RWPE2 (cell line): ENCODE data around the gene DHH.

Source experiments
- ATAC-seq: fragments of 200-7000 bp; cut with Tn5 transposase; 3 replicates; pipeline ENCODE4 v1.9.1; 2021; ENCODE audit warnings: low read depth
- DNase-seq: peaks from one replicate; pipeline ENCODE4 v3.0.0-alpha.2; 2020; ENCODE audit warnings: low spot score
- H3K27ac ChIP-seq: fragments of 450-650 bp; 2 replicates; pipeline ENCODE4 v1.5.1; 2017; ENCODE audit warnings: mild to moderate bottlenecking; ENCODE audit not compliant: poor library complexity, severe bottlenecking
- H3K27me3 ChIP-seq: fragments of 250-450 bp; sonication (Bioruptor Pico); 2 replicates; pipeline ENCODE4 v1.5.1; 2021; ENCODE audit warnings: mild to moderate bottlenecking, moderate library complexity; ENCODE audit not compliant: insufficient read depth, poor library complexity, severe bottlenecking
- H3K36me3 ChIP-seq: fragments of 250-450 bp; sonication (Bioruptor Pico); 2 replicates; pipeline ENCODE4 v1.5.1; 2020; ENCODE audit warnings: low read depth, mild to moderate bottlenecking, moderate library complexity
- H3K4me1 ChIP-seq: fragments of 250-450 bp; sonication (Bioruptor Pico); 2 replicates; pipeline ENCODE4 v1.5.1; 2021; ENCODE audit warnings: mild to moderate bottlenecking, moderate library complexity; ENCODE audit not compliant: insufficient read depth, poor library complexity, severe bottlenecking
- H3K4me3 ChIP-seq: fragments of 250-450 bp; sonication (Bioruptor Pico); 2 replicates; pipeline ENCODE4 v1.5.1; 2021; ENCODE audit warnings: mild to moderate bottlenecking, moderate library complexity; ENCODE audit not compliant: severe bottlenecking
- H3K9me3 ChIP-seq: fragments of 250-450 bp; sonication (Bioruptor Pico); 2 replicates; pipeline ENCODE4 v1.5.1; 2021; ENCODE audit warnings: mild to moderate bottlenecking, moderate library complexity; ENCODE audit not compliant: severe bottlenecking
- CTCF ChIP-seq: fragments of 450-650 bp; IDR thresholded peaks from one replicate; pipeline ENCODE4 v1.5.1; 2017; ENCODE audit warnings: mild to moderate bottlenecking, moderate library complexity; ENCODE audit not compliant: poor library complexity, severe bottlenecking

Gene DHH

GRCh38 chr12:49092086-49092815 is 2.4 kb downstream of the DHH start:
- H3K27me3 ChIP-seq = peaks cover 68% of the 10 kb centered on the region
- H3K4me3 ChIP-seq = no peak overlapping the region
- DNase-seq (no peak), ATAC-seq (peak; percentile 32; the same call in 2 of the 3 replicates)
- H3K27ac ChIP-seq = no peak overlapping the region
- H3K4me1 ChIP-seq = peaks cover 3% of the 10 kb centered on the region
- H3K36me3 ChIP-seq = no peaks in the 10 kb centered on the region
- H3K9me3 ChIP-seq = no peaks in the 10 kb centered on the region
- peak; percentile 52 for TF ChIP-seq CTCF

DNA sequence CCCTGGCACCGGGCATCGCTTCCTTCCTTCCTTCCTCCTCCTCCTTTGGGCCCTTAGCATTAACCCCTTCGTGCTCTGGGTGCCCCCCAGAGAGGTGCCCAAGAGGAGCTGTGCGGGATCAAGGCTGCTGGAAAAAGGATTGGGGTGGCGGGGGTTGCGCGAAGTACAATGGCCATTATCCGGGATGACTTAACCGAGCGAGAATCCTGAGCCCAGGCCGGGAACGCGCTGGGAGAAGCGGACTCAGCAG is 2.8 kb downstream of the DHH start:
- Histone ChIP-seq H3K4me1 (peaks cover 3% of the 10 kb centered on the region), H3K27ac (no peak overlapping the region), H3K36me3 (no peaks in the 10 kb centered on the region), H3K27me3 (peaks cover 68% of the 10 kb centered on the region), H3K4me3 (no peak overlapping the region), H3K9me3 (no peaks in the 10 kb centered on the region)
- DNase-seq = no peak
- peak; percentile 19; the same call in 1 of the 3 replicates for ATAC-seq
- no peak for TF ChIP-seq CTCF

GRCh38 chr12:49091056-49091835 is 3.4 kb downstream of the DHH start:
- H3K4me1 ChIP-seq = peaks cover 3% of the 10 kb centered on the region
- no peak for DNase-seq
- ATAC-seq = no peak
- no peak overlapping the region for H3K27ac ChIP-seq
- peaks cover 68% of the 10 kb centered on the region for H3K27me3 ChIP-seq
- H3K4me3 ChIP-seq = no peak overlapping the region
- no peaks in the 10 kb centered on the region for H3K9me3 ChIP-seq
- TF ChIP-seq CTCF = no peak
- H3K36me3 ChIP-seq = no peaks in the 10 kb centered on the region

- Histone ChIP-seq H3K36me3 (no peaks in the 10 kb centered on the region), H3K27ac (no peak overlapping the region), H3K4me3 (peak overlapping the region; percentile 0), H3K4me1 (peaks cover 3% of the 10 kb centered on the region), H3K9me3 (no peaks in the 10 kb centered on the region), H3K27me3 (peaks cover 68% of the 10 kb centered on the region)
- no peak for TF ChIP-seq CTCF
- DNase-seq (no peak), ATAC-seq (no peak)
Observed at GRCh38 chr12:49089821-49090773, 4.5 kb downstream of the DHH start.
